ENCODE data around the gene PRTG.

PRTG gene

GRCh38 chr15:55638764-55639163 is 104.2 kb downstream of the PRTG start:
- no peaks in the 10 kb centered on the region for H3K79me2 ChIP-seq (ENCODE audit: control insufficient read depth, insufficient read depth, low read length, unreplicated experiment)
- no peaks in the 10 kb centered on the region for H3K4me1 ChIP-seq (ENCODE audit: control insufficient read depth, insufficient read depth, low read length, unreplicated experiment)
- no peak overlapping the region for H3K27ac ChIP-seq (ENCODE audit: low read depth, low read length)
- H3K36me3 ChIP-seq (ENCODE audit: insufficient read depth, low read length) = no peaks in the 10 kb centered on the region; the same call in 1 of the 2 replicates
- H2AFZ ChIP-seq (ENCODE audit: low read length, unreplicated experiment) = no peak overlapping the region
- no peak overlapping the region for H3K4me3 ChIP-seq (ENCODE audit: low read depth, low read length)
- H3K27me3 ChIP-seq (ENCODE audit: insufficient read depth, low read length) = no peaks in the 10 kb centered on the region

- Histone ChIP-seq H3K79me2 (ENCODE audit: control insufficient read depth, insufficient read depth, low read length, unreplicated experiment) (no peaks in the 10 kb centered on the region), H3K36me3 (ENCODE audit: insufficient read depth, low read length) (no peaks in the 10 kb centered on the region; the same call in 1 of the 2 replicates), H3K27me3 (ENCODE audit: insufficient read depth, low read length) (no peaks in the 10 kb centered on the region), H3K4me3 (ENCODE audit: low read depth, low read length) (no peak overlapping the region), H3K4me1 (ENCODE audit: control insufficient read depth, insufficient read depth, low read length, unreplicated experiment) (no peaks in the 10 kb centered on the region), H3K27ac (ENCODE audit: low read depth, low read length) (no peak overlapping the region), H2AFZ (ENCODE audit: low read length, unreplicated experiment) (no peak overlapping the region)
Measured at GRCh38 chr15:55637086-55637485, 105.9 kb downstream of the PRTG start.

GRCh38 chr15:55633731-55634130 is 109.2 kb downstream of the PRTG start:
- H2AFZ ChIP-seq (ENCODE audit: low read length, unreplicated experiment) = no peak overlapping the region
- H3K4me1 ChIP-seq (ENCODE audit: control insufficient read depth, insufficient read depth, low read length, unreplicated experiment) = no peaks in the 10 kb centered on the region
- H3K36me3 ChIP-seq (ENCODE audit: insufficient read depth, low read length) = no peaks in the 10 kb centered on the region
- no peaks in the 10 kb centered on the region for H3K79me2 ChIP-seq (ENCODE audit: control insufficient read depth, insufficient read depth, low read length, unreplicated experiment)
- H3K27me3 ChIP-seq (ENCODE audit: insufficient read depth, low read length) = no peaks in the 10 kb centered on the region
- H3K4me3 ChIP-seq (ENCODE audit: low read depth, low read length) = no peak overlapping the region
- H3K27ac ChIP-seq (ENCODE audit: low read depth, low read length) = no peak overlapping the region

- H3K36me3 ChIP-seq (ENCODE audit: insufficient read depth, low read length) = no peaks in the 10 kb centered on the region
- peaks cover 8% of the 10 kb centered on the region for H3K4me1 ChIP-seq (ENCODE audit: control insufficient read depth, insufficient read depth, low read length, unreplicated experiment)
- no peak overlapping the region for H2AFZ ChIP-seq (ENCODE audit: low read length, unreplicated experiment)
- H3K4me3 ChIP-seq (ENCODE audit: low read depth, low read length) = no peak overlapping the region
- no peak overlapping the region for H3K27ac ChIP-seq (ENCODE audit: low read depth, low read length)
- no peaks in the 10 kb centered on the region for H3K79me2 ChIP-seq (ENCODE audit: control insufficient read depth, insufficient read depth, low read length, unreplicated experiment)
- H3K27me3 ChIP-seq (ENCODE audit: insufficient read depth, low read length) = no peaks in the 10 kb centered on the region
Measured at GRCh38 chr15:55632434-55632833, 110.5 kb downstream of the PRTG start.

- Histone ChIP-seq H3K79me2 (ENCODE audit: control insufficient read depth, insufficient read depth, low read length, unreplicated experiment) (no peaks in the 10 kb centered on the region), H3K36me3 (ENCODE audit: insufficient read depth, low read length) (no peaks in the 10 kb centered on the region), H3K4me3 (ENCODE audit: low read depth, low read length) (no peak overlapping the region), H3K27ac (ENCODE audit: low read depth, low read length) (no peak overlapping the region), H3K27me3 (ENCODE audit: insufficient read depth, low read length) (no peaks in the 10 kb centered on the region), H2AFZ (ENCODE audit: low read length, unreplicated experiment) (no peak overlapping the region), H3K4me1 (ENCODE audit: control insufficient read depth, insufficient read depth, low read length, unreplicated experiment) (peaks cover 8% of the 10 kb centered on the region)
Measured at GRCh38 chr15:55630858-55631257, 112.1 kb downstream of the PRTG start.

- H3K79me2 ChIP-seq (ENCODE audit: control insufficient read depth, insufficient read depth, low read length, unreplicated experiment) = no peaks in the 10 kb centered on the region
- no peak overlapping the region; the same call in 1 of the 2 replicates for H3K27ac ChIP-seq (ENCODE audit: low read depth, low read length)
- no peak overlapping the region for H3K4me3 ChIP-seq (ENCODE audit: low read depth, low read length)
- no peaks in the 10 kb centered on the region for H3K27me3 ChIP-seq (ENCODE audit: insufficient read depth, low read length)
- no peaks in the 10 kb centered on the region for H3K36me3 ChIP-seq (ENCODE audit: insufficient read depth, low read length)
- H2AFZ ChIP-seq (ENCODE audit: low read length, unreplicated experiment) = no peak overlapping the region
- peaks cover 8% of the 10 kb centered on the region for H3K4me1 ChIP-seq (ENCODE audit: control insufficient read depth, insufficient read depth, low read length, unreplicated experiment)
Measured at GRCh38 chr15:55628369-55628730, 114.6 kb downstream of the PRTG start.

- Histone ChIP-seq H3K4me1 (ENCODE audit: control insufficient read depth, insufficient read depth, low read length, unreplicated experiment) (peaks cover 8% of the 10 kb centered on the region), H3K27me3 (ENCODE audit: insufficient read depth, low read length) (no peaks in the 10 kb centered on the region), H2AFZ (ENCODE audit: low read length, unreplicated experiment) (no peak overlapping the region), H3K36me3 (ENCODE audit: insufficient read depth, low read length) (no peaks in the 10 kb centered on the region), H3K79me2 (ENCODE audit: control insufficient read depth, insufficient read depth, low read length, unreplicated experiment) (no peaks in the 10 kb centered on the region), H3K27ac (ENCODE audit: low read depth, low read length) (no peak overlapping the region; the same call in 1 of the 2 replicates), H3K4me3 (ENCODE audit: low read depth, low read length) (no peak overlapping the region)
Measured at GRCh38 chr15:55627730-55628368, 115.1 kb downstream of the PRTG start.

- H3K4me1 ChIP-seq (ENCODE audit: control insufficient read depth, insufficient read depth, low read length, unreplicated experiment) = no peaks in the 10 kb centered on the region
- no peaks in the 10 kb centered on the region for H3K79me2 ChIP-seq (ENCODE audit: control insufficient read depth, insufficient read depth, low read length, unreplicated experiment)
- no peak overlapping the region for H3K27ac ChIP-seq (ENCODE audit: low read depth, low read length)
- H2AFZ ChIP-seq (ENCODE audit: low read length, unreplicated experiment) = no peak overlapping the region
- no peak overlapping the region for H3K4me3 ChIP-seq (ENCODE audit: low read depth, low read length)
- no peaks in the 10 kb centered on the region for H3K36me3 ChIP-seq (ENCODE audit: insufficient read depth, low read length)
- no peaks in the 10 kb centered on the region for H3K27me3 ChIP-seq (ENCODE audit: insufficient read depth, low read length)
Measured at GRCh38 chr15:55619783-55620182, 123.2 kb downstream of the PRTG start.

- Histone ChIP-seq H3K27ac (ENCODE audit: low read depth, low read length) (no peak overlapping the region), H2AFZ (ENCODE audit: low read length, unreplicated experiment) (no peak overlapping the region), H3K27me3 (ENCODE audit: insufficient read depth, low read length) (no peaks in the 10 kb centered on the region), H3K4me1 (ENCODE audit: control insufficient read depth, insufficient read depth, low read length, unreplicated experiment) (no peaks in the 10 kb centered on the region), H3K36me3 (ENCODE audit: insufficient read depth, low read length) (no peaks in the 10 kb centered on the region), H3K4me3 (ENCODE audit: low read depth, low read length) (no peak overlapping the region), H3K79me2 (ENCODE audit: control insufficient read depth, insufficient read depth, low read length, unreplicated experiment) (no peaks in the 10 kb centered on the region)
Measured at GRCh38 chr15:55618387-55618786, 124.6 kb downstream of the PRTG start.

GRCh38 chr15:55615445-55615844 is 127.5 kb downstream of the PRTG start:
- H3K4me3 ChIP-seq (ENCODE audit: low read depth, low read length) = no peak overlapping the region
- H2AFZ ChIP-seq (ENCODE audit: low read length, unreplicated experiment) = no peak overlapping the region
- no peaks in the 10 kb centered on the region for H3K4me1 ChIP-seq (ENCODE audit: control insufficient read depth, insufficient read depth, low read length, unreplicated experiment)
- no peak overlapping the region for H3K27ac ChIP-seq (ENCODE audit: low read depth, low read length)
- H3K36me3 ChIP-seq (ENCODE audit: insufficient read depth, low read length) = no peaks in the 10 kb centered on the region
- H3K27me3 ChIP-seq (ENCODE audit: insufficient read depth, low read length) = no peaks in the 10 kb centered on the region
- no peaks in the 10 kb centered on the region for H3K79me2 ChIP-seq (ENCODE audit: control insufficient read depth, insufficient read depth, low read length, unreplicated experiment)

GRCh38 chr15:55613727-55614126 is 129.2 kb downstream of the PRTG start:
- H3K79me2 ChIP-seq (ENCODE audit: control insufficient read depth, insufficient read depth, low read length, unreplicated experiment) = no peaks in the 10 kb centered on the region
- H3K27ac ChIP-seq (ENCODE audit: low read depth, low read length) = no peak overlapping the region
- H3K36me3 ChIP-seq (ENCODE audit: insufficient read depth, low read length) = no peaks in the 10 kb centered on the region
- H3K4me3 ChIP-seq (ENCODE audit: low read depth, low read length) = no peak overlapping the region
- H3K27me3 ChIP-seq (ENCODE audit: insufficient read depth, low read length) = no peaks in the 10 kb centered on the region
- H2AFZ ChIP-seq (ENCODE audit: low read length, unreplicated experiment) = no peak overlapping the region
- no peaks in the 10 kb centered on the region for H3K4me1 ChIP-seq (ENCODE audit: control insufficient read depth, insufficient read depth, low read length, unreplicated experiment)

Measured in ACC112 (cell line).